H54 (cell line): ENCODE measurements around the gene CCSER1.
A peak's percentile ranks its signal among the peaks of the same experiment; 100 is the strongest.
"Not testable (repeated sequence)": the region's sequence is repeated elsewhere in the genome, so short reads cannot be mapped to it uniquely, and the experiment has no call there.

Source experiments
- DNase-seq: peaks from one replicate; pipeline ENCODE4 v3.0.0; 2011; ENCODE audit warnings: low spot score, mixed read lengths; ENCODE audit not compliant: insufficient read length
- FAIRE-seq: peaks from 3 replicates; lab custom pipeline; 2011; peaks lifted over from hg19 to GRCh38; lab: Jason Lieb, UNC
- POLR2A ChIP-seq: IDR thresholded peaks from 2 replicates; pipeline ENCODE4 v1.6.1; 2011; ENCODE audit warnings: low read depth, mild to moderate bottlenecking, low read length

Gene CCSER1

DNA sequence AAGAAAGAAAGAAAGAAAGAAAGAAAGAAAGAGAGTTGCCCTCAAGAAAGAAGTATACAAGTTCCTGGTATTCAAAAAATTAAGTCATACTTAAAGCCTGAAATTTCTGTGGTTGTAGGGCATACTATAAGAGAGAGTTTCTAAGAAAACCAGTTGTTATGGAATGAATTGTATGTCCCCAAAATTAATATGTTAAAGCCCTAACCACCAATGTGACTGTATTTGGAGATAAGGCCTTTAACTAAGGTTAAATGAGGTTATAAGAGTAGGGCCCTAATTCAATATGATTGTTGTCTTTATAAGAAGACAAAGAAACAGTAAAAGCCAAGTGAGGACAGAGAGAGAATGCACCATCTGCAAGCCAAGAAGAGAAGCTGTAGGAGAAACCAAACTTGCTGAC lies 521.1 kb downstream of the CCSER1 start:
- FAIRE-seq (no peak), DNase-seq (no peak)
- TF ChIP-seq POLR2A = no peak

DNA sequence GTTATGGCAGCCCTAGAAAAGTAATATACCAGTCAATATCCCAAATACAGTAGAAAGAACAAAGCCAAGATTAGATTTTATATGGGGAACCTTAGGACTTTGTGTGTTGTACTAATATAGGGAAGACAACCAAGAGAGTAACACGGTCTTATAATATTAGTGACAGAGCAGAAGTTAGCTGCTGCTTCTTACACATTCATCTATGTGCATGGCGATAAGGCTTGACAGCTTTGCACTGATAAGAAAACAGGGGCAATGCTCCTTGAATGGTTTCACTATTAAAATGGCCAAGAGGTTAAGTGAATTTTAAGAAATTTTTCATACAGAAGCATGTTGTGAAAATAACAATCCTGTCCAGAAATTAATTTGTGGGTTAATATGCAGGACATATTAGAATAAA lies 521.6 kb downstream of the CCSER1 start:
- TF ChIP-seq POLR2A = no peak
- FAIRE-seq (no peak), DNase-seq (no peak)

GRCh38 chr4:90660672-90661071 lies 533.5 kb downstream of the CCSER1 start:
- no peak for FAIRE-seq

DNA sequence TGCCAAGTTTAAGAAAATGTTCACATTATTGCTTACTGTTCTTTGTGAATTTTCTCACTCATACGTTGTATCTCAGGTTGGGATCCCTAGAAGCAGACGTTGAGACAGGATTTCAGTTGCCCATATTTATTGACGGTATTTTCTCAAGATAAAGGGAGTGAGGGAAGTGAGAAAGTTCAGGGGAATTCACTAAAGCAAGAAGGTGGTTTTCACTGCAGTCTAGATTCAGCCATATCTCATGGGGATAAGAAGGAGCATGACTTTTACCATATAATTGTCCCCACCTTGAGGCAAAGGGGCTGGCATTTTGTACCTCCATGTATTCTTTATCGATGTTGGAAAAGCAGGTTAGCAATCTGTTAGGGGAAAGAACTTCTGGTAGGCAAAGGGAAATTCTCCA lies 543.0 kb downstream of the CCSER1 start:
- DNase-seq (no peak), FAIRE-seq (no peak)
- no peak for TF ChIP-seq POLR2A

More at GRCh38 chr4:90660672-90661071, 533.5 kb downstream of the CCSER1 start:
- no peak for DNase-seq
- no peak for TF ChIP-seq POLR2A

DNA sequence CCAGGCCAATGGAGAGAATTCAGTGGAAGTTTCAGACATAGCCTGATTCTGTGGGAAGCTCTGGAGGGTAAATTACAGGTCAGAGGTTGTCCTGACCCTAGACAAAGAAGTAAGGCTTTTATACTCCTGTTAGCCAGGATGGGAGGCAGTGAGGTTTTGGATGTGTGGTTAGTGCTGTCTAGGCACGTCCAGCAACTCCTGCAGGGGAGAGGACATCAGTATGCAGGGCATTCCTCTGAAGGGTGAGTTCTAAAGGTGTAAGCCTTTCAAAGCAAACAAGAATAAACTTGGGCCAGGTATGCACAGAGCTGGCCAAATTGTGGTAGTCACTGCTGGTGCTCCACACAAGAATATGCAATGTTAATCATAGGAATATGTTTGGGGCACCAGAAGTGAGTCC lies 562.5 kb downstream of the CCSER1 start:
- DNase-seq (no peak), FAIRE-seq (no peak)
- no peak for TF ChIP-seq POLR2A

GRCh38 chr4:90695411-90695810 lies 568.2 kb downstream of the CCSER1 start:
- DNase-seq (no peak), FAIRE-seq (no peak)
- no peak for TF ChIP-seq POLR2A

DNA sequence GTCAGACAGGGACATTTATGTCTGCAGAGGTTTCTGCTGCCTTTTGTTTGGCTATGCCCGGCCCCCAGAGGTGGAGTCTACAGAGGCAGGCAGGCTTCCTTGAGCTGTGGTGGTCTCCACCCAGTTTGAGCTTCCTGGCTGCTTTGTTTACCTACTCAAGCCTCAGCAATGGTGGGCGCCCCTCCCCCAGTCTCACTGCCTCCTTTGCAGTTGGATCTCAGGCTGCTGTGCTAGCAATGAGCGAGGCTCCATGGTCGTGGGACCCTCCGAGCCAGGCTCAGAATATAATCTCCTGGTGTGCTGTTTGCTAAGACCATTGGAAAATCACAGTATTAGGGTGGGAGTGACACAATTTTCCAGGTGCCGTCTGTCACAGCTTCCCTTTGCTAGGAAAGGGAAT lies 578.3 kb downstream of the CCSER1 start:
- FAIRE-seq, DNase-seq: not testable (repeated sequence)

GRCh38 chr4:90715242-90715641 lies 588.0 kb downstream of the CCSER1 start:
- TF ChIP-seq POLR2A = no peak
- no peak for FAIRE-seq
- no peak for DNase-seq

- TF ChIP-seq POLR2A = no peak
- no peak for DNase-seq
- no peak for FAIRE-seq
Observed at GRCh38 chr4:90718931-90719330, 591.7 kb downstream of the CCSER1 start.

GRCh38 chr4:90727938-90728337 lies 600.7 kb downstream of the CCSER1 start:
- DNase-seq (peak; percentile 2), FAIRE-seq (peak; percentile 48)
- TF ChIP-seq POLR2A = no peak

DNA sequence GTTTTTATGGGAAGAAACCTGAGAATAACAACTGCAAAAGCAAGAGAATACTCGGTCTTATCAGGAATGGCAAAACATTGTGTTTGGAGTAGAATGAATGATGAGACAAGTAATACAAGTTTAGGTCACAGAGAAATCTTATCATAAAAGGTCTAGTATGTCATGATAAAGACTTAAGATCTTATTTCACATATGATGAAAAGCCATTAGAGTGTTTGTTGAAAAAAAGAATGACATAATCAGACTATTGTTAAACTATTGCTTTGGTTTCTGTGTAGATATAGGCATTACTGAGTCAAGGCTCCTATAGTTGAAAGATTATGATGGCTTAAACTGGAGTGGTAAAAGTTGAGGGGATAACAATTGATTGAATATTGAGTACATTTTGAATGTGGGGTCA lies 603.6 kb downstream of the CCSER1 start:
- no peak for DNase-seq
- no peak for FAIRE-seq
- TF ChIP-seq POLR2A = no peak

DNA sequence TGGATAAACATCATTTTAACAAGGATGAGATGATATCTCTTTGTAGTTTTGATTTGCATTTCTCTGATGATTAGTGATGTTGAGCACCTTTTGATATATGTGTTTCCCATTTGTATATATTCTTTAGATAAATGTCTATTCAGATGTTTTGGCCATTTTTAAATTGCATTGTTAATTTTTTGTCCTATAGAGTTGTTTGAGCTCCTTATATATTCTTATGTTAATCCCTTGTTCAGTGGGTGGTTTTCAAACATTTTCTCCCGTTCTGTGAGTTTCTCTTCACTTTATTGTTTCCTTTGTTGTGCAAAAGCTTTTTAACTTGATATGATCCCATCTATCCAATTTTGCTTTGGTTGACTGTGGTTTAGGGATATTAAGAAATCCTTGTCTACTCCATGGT lies 606.0 kb downstream of the CCSER1 start:
- no peak for DNase-seq
- no peak for FAIRE-seq

DNA sequence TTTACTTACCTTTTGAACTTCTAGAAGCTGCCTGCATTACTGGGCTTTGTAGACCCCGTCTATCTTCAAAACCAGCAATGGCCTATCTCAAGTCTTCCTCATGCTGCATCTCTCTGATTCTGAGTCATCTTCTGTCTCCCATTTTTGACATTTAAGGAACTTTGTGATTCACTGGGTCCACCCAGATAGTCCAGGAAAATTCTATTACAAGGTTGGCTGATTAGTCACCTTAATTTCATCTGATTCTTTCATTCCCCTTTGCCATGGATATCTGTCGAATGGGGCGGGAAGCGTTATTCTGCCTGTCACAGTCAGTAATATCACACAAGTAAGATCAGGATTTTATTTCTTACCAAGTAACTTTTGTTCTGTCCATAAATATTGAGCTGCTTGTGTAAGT lies 618.0 kb downstream of the CCSER1 start:
- no peak for TF ChIP-seq POLR2A
- DNase-seq = peak; percentile 8
- peak; percentile 43 for FAIRE-seq

More for the DNA sequence above, 606.0 kb downstream of the CCSER1 start:
- TF ChIP-seq POLR2A = no peak

GRCh38 chr4:90753068-90753467 lies 625.9 kb downstream of the CCSER1 start:
- DNase-seq = no peak
- no peak for TF ChIP-seq POLR2A
- FAIRE-seq = no peak

DNA sequence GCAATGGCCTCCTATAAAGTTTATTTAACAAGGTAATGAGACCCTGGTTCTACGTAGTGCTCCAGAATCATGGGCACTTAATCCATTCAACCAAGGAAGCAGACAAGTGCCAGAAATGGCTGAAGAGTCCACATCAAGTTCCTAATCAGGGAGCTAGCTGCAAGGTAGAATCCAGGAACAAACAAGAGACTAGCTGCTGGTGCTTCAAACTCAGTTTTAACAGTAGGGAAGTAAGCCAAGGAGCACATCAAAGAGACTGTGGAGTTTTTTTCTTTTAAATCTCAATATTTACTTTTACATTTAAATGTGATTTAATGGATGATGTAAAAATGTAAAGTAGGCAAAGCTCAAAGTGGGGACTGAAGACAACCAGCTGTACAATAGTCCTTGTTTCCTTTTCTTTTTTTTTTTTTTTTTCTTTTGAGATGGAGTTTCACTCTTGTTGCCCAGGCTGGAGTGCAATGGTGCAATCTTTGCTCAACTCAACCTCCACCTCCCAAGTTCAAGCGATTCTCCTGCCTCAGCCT lies 630.4 kb downstream of the CCSER1 start:
- no peak for TF ChIP-seq POLR2A
- DNase-seq = no peak
- no peak for FAIRE-seq

DNA sequence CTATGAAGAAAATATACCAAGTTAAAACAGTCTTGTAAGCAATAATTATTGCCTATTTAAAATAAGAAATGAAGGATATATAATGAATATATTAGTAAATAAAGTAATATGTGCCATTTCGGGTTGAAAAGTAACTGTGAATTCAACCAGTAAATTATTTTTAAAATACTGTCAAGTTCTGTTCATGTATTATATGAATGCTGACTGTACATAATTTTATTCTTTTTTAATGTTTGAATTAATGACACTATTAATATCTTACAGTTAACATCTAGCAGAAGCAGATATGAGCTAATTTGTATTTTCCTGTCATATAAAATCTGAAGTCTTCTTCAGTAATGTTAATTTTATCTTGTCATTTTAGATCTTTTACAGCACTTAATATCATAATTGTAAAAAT lies 632.9 kb downstream of the CCSER1 start:
- DNase-seq = no peak
- TF ChIP-seq POLR2A = no peak
- FAIRE-seq = no peak

GRCh38 chr4:90766837-90767236 lies 639.6 kb downstream of the CCSER1 start:
- no peak for DNase-seq
- FAIRE-seq = no peak
- TF ChIP-seq POLR2A = no peak
